DMS114 treated with DMSO at 0.1 percent for 48 hours (cell line): ENCODE results near the gene SLFN12.
"Not testable (repeated sequence)": the region's sequence is repeated elsewhere in the genome, so short reads cannot be mapped to it uniquely, and the experiment has no call there.

Experiments
- DNase-seq: peaks from one replicate; lab custom pipeline; 2025; ENCODE audit not compliant: unreplicated experiment; lab: John Stamatoyannopoulos, UW

The SLFN12 gene

GRCh38 chr17:35432176-35433074 lies at the start of gene SLFN12:
Gene SLFN12 (minus strand): TSS chr17:35432500. CDS start chr17:35423028, 9,472 bp downstream.
- no peak for DNase-seq

- no peak for DNase-seq
These were observed 47.0 kb upstream of the SLFN12 start for GRCh38 chr17:35479271-35479670.

GRCh38 chr17:35477248-35477647 lies 44.9 kb upstream of the SLFN12 start:
- DNase-seq: no peak

GRCh38 chr17:35476283-35476820 lies 44.1 kb upstream of the SLFN12 start:
- no peak for DNase-seq

- no peak for DNase-seq
These were observed 36.2 kb upstream of the SLFN12 start for GRCh38 chr17:35468475-35468874.

GRCh38 chr17:35467824-35468223 lies 35.5 kb upstream of the SLFN12 start:
- DNase-seq: no peak

GRCh38 chr17:35460354-35460851 lies 28.1 kb upstream of the SLFN12 start:
- no peak for DNase-seq

GRCh38 chr17:35454035-35454434 lies 21.7 kb upstream of the SLFN12 start:
- not testable (repeated sequence) for DNase-seq

- no peak for DNase-seq
These were observed 20.9 kb upstream of the SLFN12 start for GRCh38 chr17:35453171-35453570.

GRCh38 chr17:35449371-35449931 lies 17.2 kb upstream of the SLFN12 start:
- no peak for DNase-seq

GRCh38 chr17:35448899-35449227 lies 16.6 kb upstream of the SLFN12 start:
- no peak for DNase-seq

- DNase-seq: peak; percentile 12
These were observed 16.1 kb upstream of the SLFN12 start, which contains the start of gene SLFN13 for GRCh38 chr17:35448214-35448898. Gene SLFN13 (minus strand): TSS chr17:35448766. CDS start chr17:35445680, 3,086 bp downstream.

GRCh38 chr17:35447499-35447898 lies 15.2 kb upstream of the SLFN12 start:
- no peak for DNase-seq

- DNase-seq: no peak
These were observed 6.1 kb upstream of the SLFN12 start for GRCh38 chr17:35438433-35438832.

- DNase-seq: no peak
These were observed 985 bp upstream of the SLFN12 start for GRCh38 chr17:35433075-35433894.

- no peak for DNase-seq
These were observed 2.6 kb downstream of the SLFN12 start for GRCh38 chr17:35429702-35430101.

GRCh38 chr17:35428229-35428628 lies 4.1 kb downstream of the SLFN12 start:
- DNase-seq: no peak

- no peak for DNase-seq
These were observed 8.5 kb downstream of the SLFN12 start for GRCh38 chr17:35423761-35424160.

- not testable (repeated sequence) for DNase-seq
These were observed 11.2 kb downstream of the SLFN12 start for GRCh38 chr17:35421069-35421468.

- DNase-seq: no peak
These were observed 15.6 kb downstream of the SLFN12 start for GRCh38 chr17:35416659-35417058.
